Stimulated activated naive CD4-positive, alpha-beta T cell treated with Interleukin-2 at 50 U/mL for 16 hours (primary cell): ENCODE measurements around the gene LMF1.

Source experiments
- DNase-seq: peaks from one replicate; lab custom pipeline; 2025; lab: John Stamatoyannopoulos, UW

Gene LMF1

DNA sequence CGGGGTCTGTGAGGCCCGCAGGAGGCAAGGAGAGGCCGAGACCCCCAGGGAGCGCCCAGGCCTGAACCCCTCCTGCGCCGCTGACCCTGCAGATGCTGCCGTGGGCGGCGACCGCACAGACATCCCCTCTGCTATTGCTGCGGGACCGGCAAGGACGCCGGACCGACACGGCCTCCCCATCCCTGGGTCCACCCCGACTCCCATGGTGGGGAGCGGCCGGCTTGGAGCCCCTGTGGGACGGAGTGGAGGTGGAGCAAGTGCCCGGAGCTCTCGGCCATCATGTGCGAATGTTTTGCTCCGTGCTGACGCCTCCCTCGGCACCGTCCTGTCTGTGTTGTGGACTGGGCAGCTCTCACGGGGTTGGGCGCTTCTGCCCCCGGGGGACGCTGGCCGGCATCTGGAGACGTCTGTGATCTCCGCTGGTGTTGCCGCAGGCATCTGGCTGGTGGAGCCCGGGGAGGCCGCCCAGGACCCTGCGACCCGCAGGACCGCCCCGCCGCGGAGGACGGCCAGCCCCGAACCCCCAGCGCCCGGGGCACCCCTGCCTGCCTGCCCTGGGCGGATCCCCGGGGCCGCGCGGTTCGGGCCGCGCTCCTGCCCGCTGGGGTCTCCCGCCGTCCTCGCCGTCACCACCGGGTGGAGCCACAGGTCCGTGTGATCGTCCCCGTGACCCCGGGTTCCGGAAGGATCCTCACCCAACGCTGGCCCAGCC, 157.4 kb downstream of the LMF1 start:
- DNase-seq, result peak; percentile 34

DNA sequence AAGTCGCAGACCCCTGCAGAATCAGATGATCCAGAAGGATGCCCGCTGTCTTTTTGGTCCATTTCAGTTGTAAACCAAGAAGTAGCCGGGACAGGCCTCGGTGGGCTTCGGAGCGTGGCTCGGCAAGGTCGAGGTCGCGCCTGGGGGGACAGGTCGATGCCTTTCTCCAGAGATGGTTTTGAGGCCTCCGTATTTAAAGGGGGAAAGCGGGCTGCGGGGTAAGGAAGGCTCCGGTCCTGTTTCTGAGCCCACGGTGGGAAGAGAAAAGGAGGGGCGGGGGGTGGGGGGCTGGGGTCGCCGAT, 162.7 kb downstream of the LMF1 start:
- no peak for DNase-seq

DNA sequence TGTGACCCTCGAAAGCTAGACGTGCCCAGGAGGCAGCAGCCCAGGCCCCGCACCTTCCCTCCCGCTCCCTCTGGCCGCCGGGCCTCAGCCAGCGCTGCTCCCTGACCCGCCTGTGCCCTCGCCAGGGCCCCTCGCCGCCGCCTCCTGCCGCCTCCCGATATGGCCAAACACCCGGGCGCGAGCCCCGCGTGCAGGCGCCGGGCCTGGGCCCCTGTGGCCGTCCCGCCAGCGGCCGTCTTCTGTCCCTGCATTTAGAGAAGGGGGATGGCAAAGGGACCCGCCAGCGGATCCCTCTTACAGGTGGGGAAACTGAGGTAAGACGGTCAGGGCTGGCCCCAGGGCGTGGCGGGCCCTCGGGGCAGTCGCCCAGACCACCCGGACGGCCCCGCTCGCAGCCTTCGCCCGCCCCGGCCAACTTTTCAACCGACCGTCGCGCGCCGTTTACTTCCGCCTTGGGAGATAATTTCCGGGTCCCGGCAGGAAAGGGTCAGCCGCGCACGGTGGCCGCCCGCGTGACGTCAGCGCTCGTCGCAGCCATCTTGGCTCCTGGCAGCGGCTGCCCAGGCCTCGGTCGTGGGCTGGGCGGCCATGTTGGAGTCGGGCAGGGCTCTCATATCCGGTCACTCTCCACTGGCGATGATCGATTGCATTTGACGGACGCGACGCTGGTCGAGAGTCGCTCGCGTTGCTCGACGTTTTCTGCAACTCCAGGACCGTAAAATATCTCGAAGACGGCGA, 163.3 kb downstream of the LMF1 start:
- peak; percentile 83 for DNase-seq

GRCh38 chr16:805474-805873, 165.3 kb downstream of the LMF1 start:
- no peak for DNase-seq

- DNase-seq, result no peak
Observed at GRCh38 chr16:804193-805048, 166.4 kb downstream of the LMF1 start.

DNA sequence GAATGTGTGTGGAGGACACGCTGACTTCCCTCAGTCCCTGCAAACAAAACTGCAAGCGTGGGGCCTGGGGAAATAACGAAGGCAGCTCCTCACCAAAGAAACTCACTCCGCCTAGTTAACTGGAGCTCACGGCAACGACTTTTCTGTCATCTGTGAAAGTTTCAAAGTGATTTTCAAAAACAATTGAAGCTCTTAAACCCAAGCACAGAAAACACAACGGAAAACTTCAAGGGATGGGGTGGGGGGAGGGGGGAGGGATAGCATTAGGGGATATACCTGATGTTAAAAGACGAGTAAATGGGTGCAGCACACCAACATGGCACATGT, 167.1 kb downstream of the LMF1 start:
- no peak for DNase-seq
